ENCODE measurements around the gene ZBTB20.

Gene ZBTB20

GRCh38 chr3:114364806-114365654 is 782.1 kb downstream of the ZBTB20 start:
- no peak for DNase-seq (ENCODE audit: low read depth)

- no peak for DNase-seq (ENCODE audit: low read depth)
Measured at GRCh38 chr3:114363554-114364202, 783.4 kb downstream of the ZBTB20 start.

GRCh38 chr3:114362815-114363214 is 784.3 kb downstream of the ZBTB20 start:
- no peak for DNase-seq (ENCODE audit: low read depth)

GRCh38 chr3:114361391-114361790 is 785.7 kb downstream of the ZBTB20 start:
- no peak for DNase-seq (ENCODE audit: low read depth)

- DNase-seq (ENCODE audit: low read depth) = no peak
Measured at GRCh38 chr3:114356525-114356924, 790.6 kb downstream of the ZBTB20 start.

- DNase-seq (ENCODE audit: low read depth) = no peak
Measured at GRCh38 chr3:114356066-114356465, 791.0 kb downstream of the ZBTB20 start.

GRCh38 chr3:114355653-114356052 is 791.4 kb downstream of the ZBTB20 start:
- DNase-seq (ENCODE audit: low read depth) = no peak

- DNase-seq (ENCODE audit: low read depth) = no peak
Measured at GRCh38 chr3:114351822-114352145, 795.3 kb downstream of the ZBTB20 start.

GRCh38 chr3:114351123-114351821 is 795.8 kb downstream of the ZBTB20 start:
- DNase-seq (ENCODE audit: low read depth) = no peak

- DNase-seq (ENCODE audit: low read depth) = no peak
Measured at GRCh38 chr3:114350690-114351089, 796.4 kb downstream of the ZBTB20 start.

GRCh38 chr3:114350271-114350670 is 796.8 kb downstream of the ZBTB20 start:
- no peak for DNase-seq (ENCODE audit: low read depth)

GRCh38 chr3:114344492-114344891 is 802.6 kb downstream of the ZBTB20 start:
- DNase-seq (ENCODE audit: low read depth) = no peak

- no peak for DNase-seq (ENCODE audit: low read depth)
Measured at GRCh38 chr3:114338651-114339357, 808.3 kb downstream of the ZBTB20 start.

- DNase-seq (ENCODE audit: low read depth) = no peak
Measured at GRCh38 chr3:114336857-114337256, 810.2 kb downstream of the ZBTB20 start.

- no peak for DNase-seq (ENCODE audit: low read depth)
Measured at GRCh38 chr3:114336122-114336697, 810.9 kb downstream of the ZBTB20 start.

GRCh38 chr3:114333923-114334240 is 813.2 kb downstream of the ZBTB20 start:
- no peak for DNase-seq (ENCODE audit: low read depth)

- DNase-seq (ENCODE audit: low read depth) = no peak
Measured at GRCh38 chr3:114333180-114333922, 813.7 kb downstream of the ZBTB20 start.

GRCh38 chr3:114332342-114333179 is 814.5 kb downstream of the ZBTB20 start:
- DNase-seq (ENCODE audit: low read depth) = no peak

- DNase-seq (ENCODE audit: low read depth) = no peak
Measured at GRCh38 chr3:114331710-114332109, 815.4 kb downstream of the ZBTB20 start.

GRCh38 chr3:114331007-114331406 is 816.1 kb downstream of the ZBTB20 start:
- no peak for DNase-seq (ENCODE audit: low read depth)

GRCh38 chr3:114329823-114330222 is 817.3 kb downstream of the ZBTB20 start:
- DNase-seq (ENCODE audit: low read depth) = no peak

All from stimulated activated CD4-positive, alpha-beta T cell treated with anti-CD3 and anti-CD28 coated beads, Interleukin-2, amount 100 ng/mL, for 4 hours (primary cell).